ENCODE data around the gene RNF138.
"Not testable (repeated sequence)": the region's sequence is repeated elsewhere in the genome, so short reads cannot be mapped to it uniquely, and the experiment has no call there.

Gene RNF138, protein sequence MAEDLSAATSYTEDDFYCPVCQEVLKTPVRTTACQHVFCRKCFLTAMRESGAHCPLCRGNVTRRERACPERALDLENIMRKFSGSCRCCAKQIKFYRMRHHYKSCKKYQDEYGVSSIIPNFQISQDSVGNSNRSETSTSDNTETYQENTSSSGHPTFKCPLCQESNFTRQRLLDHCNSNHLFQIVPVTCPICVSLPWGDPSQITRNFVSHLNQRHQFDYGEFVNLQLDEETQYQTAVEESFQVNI

DNA sequence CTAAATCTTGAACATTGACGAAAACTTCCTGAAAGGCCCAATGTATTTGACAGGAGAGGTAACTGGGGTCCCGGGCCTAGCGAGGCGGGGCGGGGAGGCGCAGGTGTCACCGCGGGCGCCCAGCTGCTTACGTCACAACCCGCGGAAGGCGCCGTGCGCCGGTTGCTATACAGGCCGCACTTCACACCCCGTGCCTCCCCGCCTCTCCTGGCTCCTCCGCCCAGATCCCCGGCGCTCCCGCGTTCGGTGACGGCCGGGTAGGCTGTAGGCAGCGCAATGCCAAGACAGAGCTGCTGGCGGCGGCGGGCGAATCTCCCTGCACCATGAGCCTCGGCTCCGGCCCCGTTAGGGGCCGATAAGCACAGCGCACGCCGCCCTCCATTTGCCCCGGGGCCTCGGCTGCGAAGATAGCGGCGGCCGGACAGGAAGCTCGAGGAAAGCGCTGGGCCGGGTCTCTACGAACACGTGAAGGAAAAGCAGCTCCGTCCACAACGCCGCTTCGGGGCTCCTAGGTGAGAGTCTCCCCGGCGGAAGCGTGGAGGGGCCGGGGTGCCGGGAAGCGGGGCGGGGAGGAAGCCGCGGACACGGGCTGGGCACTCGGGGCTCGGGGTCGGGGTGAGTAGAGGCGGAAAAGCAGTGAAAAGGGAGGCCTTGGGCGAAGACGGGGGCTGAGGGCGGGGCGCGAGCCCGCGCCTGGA lies at the start of gene RNF138:
Gene RNF138, plus strand, starts transcription at position 151 of the 698 bp plus-strand sequence. CDS start 903 bp downstream, outside the sequence.
- DNase-seq: peak; percentile 60

DNA sequence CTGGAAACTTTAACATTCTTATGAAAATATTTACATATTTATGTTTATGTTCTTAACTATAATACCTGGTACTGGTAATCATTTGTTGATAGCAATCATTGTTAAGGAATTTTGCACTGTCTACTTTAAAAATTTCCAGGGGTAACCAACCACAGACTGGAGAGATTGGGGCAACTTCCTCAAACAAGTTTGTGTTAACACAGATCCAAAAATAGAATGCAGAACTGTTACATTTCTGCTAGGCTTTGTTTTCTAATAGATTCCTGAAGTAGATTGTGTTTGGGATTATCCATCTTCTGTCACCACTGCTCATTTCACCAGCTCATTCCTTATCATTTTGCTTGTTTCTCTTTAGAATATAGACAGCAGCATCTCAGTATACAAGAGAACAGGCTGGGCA lies 49.3 kb upstream of the RNF138 start:
- no peak for DNase-seq

DNA sequence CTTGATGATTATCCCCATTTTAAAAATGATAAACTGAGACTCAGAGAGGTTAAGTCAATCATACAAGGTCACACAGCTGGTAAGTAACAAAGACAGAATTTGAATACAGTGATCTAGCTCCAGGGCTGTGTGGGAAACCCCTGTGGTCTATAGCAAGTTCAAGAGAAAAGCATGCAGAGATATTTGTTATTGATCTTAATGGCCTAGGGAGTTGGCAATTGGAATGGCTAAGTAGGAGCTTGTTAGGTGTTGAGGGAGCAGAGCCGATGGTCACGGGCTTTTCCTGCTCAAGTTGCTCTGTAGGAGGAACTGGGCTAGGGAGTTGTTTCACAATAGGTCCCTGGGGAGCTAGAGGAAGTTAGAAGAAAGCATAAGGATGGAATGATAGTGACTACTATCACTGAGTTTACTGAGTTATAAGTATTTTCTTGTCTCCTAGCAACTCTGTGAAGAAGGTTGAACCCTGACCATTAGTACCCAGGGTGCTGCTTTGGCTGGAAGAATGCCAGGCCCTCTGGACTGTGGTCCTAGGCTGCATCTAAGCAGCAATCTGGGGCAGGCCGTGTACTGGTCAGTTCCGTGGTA lies 43.1 kb upstream of the RNF138 start:
- DNase-seq: no peak

DNA sequence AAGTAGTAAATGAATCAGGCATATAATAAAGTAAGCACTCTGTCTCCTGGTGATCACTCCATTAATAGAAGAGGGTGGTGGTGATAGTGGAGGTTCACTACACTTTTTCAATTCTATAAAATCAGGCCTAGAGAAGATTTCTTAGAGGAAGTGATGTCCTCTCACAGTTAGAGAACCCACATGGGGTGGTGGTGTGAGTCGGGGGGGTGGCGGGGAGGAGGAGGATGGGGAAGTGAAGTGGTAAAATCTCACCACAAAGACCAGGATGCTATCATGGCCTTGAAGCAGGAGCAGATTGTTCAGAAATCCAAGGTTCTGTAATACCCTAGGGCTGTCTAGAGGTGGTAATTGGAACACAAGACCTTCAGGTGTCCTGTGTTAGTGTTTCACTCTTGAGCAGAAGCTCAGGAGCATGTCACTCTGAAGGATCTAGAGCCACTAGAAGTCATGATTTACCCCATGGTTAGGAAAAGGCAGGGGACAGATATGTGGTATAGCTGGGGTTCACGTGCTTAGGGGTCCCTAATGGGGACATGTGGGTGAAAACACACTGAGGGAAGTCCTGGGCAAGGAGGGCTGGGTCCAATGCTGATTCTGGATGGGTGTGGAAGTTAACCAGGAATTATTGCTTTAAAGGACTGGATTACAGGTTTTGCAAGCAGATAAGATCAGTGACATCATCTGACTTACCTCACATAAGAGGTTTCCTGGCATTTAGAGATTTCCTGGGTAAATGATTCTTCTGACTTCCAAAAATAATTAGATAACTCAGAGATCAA lies 42.1 kb upstream of the RNF138 start:
- DNase-seq: no peak

DNA sequence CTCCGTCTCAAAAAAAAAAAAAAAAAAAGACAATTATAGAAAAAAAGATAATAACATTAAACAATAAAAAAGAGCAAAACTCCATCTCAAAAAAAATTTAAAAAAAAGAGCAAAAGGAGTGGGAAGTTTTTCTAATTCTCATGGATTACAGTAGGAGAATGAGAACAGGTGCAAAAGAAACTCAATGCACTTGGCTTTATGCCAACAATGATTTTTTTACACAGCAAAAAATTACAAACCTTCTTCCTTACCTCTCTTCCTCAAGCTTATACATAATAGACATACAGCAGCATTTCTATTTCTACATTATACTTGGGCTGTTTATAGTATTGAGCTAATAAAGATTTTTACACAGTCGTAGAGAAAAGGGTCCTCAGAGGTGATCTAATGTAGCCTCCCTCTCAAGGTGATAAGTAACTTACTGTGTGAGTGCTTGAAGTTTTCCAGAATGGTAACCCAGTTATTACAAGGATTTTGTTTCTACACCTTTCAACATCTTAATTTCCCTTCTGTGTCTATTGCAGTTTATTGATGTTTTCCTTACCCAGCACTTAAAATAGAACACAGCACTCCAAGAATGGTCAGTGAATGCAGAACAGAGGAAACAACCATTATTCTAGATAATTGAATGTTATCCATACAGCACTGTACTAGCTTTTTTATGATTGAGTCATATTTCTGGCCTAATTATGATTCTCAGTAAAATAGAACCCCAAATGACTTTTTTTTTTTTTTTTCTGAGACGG lies 34.9 kb upstream of the RNF138 start:
- no peak for DNase-seq

DNA sequence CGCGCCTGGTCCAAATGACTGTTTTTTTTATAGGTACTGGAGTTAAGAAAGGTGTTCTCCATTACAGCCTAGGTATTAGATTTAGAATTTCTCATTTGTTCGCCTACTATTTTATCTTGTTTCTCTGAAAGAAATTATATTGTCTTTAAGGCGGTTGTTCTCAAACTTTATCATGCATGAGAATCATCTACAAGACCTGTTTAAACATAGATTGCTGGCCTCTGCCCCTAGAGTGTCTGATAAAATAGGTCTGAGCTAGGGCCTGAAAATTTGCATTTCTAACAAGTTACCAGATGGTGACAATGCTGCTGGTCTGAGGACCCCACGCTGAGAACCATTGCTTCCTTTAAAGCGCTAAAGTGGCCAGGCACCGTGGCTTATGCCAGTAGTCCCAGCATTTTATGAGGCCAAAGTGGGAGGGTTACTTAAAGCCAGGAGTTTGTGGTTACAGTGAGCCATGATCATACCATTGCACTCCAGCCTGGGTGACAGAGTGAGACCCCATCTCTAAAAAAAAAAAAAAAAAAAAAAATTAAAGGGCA lies 34.0 kb upstream of the RNF138 start:
- DNase-seq: no peak

DNA sequence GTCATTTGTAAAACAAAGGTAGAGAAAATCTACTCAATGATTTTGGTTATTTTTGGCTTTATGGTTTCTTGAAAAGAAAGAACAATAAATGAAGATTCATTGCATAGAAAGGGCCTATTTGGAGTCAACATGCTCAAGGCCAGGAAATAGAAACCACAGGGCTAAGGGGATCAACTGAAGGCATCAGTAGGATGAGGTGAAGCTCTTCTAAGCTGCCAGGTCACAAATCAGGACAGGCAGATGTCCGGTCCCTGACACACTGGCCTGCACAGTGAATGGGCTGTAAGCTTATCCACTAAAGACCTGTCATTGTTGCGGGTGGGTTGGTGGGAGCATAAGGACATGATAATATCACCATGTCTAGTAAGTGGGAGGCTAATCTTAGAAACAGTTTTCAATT lies 31.6 kb upstream of the RNF138 start:
- no peak for DNase-seq

DNA sequence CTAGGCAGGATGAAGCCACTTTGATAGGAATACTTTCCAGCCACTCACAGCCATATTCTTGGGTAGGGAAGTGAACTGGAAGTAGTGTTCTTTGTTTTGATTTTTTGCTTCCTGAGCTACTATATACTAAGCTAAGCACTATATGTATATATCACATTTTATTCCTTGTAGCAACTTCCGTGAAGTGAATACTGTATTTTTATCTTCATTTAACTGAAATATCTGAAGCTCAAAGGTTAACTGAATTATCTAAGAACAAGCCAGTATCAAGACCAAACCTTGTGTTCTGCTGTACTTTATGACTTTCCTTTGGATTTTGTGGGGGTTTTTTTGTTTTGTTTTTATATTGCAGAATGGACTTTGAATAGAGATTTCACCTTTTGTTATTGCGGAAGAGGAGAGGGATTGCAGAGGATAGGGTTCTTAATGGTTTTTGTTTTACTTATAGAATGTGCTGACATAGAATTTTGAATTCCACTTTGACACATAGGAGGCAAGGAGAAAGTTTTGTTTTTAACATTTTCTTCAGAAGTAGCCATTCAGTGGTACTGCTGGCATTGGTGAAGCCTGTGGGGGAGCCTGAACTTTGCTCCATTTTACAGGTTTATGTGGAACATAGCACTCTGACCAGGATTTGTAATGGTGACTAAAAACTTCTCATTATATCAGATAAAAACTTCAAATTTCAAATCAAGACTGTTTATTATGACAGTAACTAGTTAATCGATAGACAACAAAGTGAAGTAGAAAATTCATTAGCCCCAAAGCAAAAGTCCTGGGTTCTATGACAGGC lies 24.1 kb upstream of the RNF138 start:
- no peak for DNase-seq

DNA sequence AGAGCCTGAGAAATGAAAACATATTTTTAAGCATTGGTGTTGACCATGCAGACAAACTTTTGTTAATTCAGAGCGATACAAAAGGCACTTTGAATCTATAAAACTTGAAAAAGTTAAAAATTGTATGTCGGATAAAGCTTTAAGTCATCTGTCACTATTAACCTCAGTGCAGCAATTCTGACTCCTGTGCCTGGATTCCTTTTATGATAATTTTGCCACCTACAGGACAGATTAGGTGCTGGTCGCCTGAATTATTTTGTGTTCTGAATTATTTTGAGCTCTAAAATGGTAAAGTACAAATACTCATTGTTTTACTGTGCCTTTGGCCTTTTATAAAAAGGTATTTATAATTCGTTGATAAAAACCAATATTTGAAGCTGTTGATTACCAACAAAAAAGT lies 19.4 kb upstream of the RNF138 start:
- no peak for DNase-seq

DNA sequence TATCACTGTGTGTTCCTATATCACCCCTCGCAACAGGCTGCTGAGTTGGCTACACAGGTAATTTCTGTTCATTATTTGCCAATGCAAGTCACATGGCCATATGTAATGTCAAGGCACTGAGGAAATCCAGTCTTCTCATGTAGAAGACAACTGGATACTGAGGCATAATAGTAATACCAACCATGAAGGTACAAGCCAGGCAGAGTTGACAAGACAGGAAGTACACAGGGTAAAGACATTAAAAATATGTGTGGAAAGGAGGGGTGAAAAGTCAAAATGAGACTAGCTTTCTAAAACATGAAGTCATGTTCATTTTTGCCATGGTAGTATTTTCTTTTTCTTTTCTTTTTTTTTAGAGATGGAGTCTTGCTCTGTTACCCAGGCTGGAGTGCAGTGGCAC lies 17.5 kb upstream of the RNF138 start:
- DNase-seq: no peak

DNA sequence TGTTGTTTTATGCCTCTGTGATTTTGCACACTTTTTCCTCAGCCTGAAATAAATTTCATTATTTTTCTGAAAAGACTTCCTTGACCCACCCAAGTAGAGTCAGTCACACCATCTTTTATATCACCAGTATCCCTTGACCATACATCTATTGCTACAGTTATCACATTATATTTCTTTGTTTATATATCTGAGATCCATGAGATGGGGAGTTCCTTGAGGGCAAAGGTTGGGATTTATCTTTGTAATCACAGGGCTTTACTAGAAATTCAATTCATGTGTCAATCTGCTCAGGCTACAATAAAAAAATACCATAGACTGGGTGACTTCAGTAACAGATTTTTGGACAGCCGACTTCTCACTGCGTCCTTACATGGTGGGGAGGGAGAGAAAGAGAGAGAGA lies 12.8 kb upstream of the RNF138 start:
- DNase-seq: no peak

DNA sequence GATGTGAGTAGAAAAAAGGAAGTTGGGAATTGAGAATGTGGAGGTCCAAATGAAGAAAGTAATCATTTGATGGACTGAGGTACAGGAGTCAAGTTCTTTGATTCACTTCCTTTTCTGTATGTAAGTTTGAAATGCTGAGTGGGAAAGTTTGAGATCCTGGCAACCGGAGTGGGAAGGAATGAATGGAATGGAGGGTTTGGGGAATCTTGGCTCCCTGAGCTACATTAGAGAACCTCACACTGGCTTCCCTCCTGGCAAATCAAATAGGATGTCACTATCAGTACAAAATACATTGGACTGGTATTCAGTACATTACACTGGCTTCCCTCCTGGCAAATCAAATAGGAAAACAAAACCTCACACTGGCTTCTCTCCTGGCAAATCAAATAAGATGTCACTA lies 9.8 kb upstream of the RNF138 start:
- peak; percentile 61 for DNase-seq

DNA sequence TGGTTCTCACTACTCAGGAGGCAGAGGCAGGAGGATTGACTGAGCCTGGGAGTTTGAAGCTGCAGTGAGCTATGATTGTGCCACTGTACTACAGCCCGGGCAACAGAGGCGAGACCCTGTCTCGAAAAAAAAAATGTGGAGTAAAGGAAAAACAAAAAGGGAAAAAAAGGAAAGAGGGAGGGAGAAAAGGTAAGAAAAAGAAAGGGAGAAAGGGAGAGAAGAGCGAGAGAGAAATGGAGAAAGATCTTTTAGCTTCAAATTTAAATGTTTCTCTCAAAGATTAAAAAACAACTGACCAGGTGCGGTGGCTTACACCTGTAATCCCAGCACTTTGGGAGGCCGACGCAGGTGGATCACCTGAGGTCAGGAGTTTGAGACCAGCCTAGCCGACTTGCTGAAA lies 7.9 kb upstream of the RNF138 start:
- no peak for DNase-seq

DNA sequence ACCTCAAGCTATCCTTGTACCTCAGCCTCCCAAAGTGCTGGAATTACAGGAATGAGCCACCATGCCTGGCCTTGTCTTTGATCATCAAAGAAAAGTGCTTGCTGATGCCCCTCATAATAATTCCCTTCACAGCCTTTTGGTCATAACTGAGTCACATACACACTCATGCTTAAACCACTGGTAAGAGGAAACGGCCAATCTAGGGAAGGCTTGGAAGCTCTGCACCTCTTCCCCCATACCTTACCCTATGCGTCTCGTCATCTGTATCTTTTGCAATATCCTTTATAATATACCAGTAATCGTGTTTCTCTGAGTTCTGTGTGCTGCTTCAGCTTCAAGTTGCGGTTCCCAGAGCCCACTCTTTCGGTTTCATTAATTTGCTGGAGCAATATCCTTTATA lies 4.8 kb upstream of the RNF138 start:
- DNase-seq: peak; percentile 30

DNA sequence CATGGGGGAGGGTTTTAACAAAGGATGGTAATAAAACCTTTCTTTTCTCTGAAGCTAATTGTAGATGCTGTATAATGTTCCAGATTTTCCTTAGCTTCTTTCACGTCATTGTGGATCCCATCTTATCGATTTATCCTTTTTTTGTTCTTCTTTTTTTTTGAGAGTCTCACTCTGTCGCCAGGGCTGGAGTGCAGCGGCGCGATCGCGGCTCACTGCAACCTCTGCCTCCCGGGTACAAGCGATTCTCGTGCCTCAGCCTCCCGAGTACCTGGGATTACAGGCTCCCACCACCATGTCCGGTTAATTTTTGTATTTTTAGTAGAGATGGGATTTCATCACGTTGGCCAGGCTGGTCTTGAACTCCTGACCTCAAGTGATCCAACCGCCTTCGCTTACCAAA lies 843 bp upstream of the RNF138 start:
- not testable (repeated sequence) for DNase-seq

DNA sequence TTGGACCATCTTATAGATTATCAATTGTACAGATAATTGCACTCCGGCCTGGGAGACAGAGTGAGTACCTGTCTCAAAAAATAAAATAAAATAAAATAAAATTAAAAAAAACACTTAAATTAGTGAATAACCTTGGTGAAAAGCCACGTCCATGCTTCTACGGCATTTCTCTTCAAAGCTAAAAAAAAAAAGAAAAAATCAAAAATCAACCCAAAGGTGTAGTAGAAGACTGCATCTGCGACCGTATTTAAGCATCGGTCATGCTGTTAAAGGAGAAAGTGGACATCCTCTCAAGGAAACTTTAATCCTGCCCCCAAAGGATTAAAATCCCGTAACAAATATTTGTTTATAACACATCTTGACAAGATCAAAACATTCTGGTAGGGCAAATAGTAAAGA lies 350 bp upstream of the RNF138 start:
- DNase-seq: no peak

DNA sequence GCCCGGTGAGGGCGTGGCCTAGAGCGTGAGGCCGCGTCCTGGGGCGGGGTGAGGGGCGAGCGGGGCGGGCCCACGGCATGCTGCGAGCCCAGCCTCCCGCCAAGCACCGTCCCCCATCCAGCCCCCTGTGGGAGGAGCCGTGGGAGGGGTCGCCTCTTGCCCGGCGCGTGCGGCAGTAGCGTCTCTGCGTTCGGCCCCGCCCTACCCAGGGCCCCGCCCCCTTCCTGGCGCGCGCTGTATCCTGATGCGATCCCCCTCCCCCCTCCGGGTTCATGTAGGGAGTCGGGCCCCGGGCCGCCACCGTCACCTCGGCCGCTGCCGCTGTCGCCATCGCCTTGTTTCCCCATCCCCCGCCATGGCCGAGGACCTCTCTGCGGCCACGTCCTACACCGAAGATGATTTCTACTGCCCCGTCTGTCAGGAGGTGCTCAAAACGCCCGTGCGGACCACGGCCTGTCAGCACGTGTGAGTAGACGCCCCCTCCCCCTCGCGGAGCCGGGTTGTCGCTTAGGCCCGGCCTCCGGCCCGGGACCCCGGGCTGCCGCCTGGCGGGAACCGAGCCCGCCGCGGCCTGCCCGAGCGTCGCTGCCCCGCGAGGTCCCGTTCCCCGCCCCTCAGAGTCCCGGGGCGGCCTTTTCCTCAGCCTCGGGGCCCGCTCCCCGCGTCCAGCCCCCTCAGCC lies 888 bp downstream of the RNF138 start:
- DNase-seq: peak; percentile 73

DNA sequence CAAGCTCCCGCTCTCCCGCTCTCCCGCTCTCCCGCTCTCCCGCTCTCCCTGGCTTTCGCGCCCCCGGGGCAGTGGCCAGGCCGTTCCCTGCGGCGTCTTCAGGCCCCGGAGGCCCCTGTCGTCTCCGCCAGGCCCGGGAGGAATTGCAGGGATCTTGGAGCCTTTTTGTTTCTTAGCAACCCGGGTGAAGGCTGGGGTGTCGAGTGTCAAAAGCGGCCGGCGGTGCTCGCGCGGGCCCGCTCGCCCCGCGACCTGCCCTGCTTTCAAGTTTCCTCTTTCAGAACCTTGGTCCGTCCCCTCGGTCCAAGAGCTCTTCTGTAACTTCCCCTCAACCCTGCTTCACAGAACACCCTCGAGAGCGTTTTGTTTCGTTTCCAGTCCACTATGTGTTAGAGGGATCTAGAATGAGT lies 1.4 kb downstream of the RNF138 start:
- peak; percentile 7 for DNase-seq

DNA sequence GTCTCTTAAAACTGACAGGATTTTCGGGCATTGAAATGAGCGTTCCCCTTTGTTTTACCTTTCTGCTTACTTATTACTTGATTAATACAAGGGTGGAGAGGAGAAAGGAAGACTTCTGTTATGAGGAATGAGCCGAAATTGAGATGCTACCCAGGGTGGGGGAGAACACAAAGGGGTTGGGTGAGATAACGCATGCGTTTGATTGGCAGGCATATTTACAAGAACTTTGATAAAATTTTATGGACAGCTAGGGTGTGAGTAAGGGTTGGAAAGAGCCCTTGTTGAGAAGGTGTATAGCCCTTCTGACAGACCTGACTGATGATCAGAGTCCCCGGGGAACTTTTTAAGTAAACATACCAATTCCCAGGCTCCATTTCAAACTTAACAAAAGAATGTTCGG lies 1.8 kb downstream of the RNF138 start:
- peak; percentile 7 for DNase-seq

DNA sequence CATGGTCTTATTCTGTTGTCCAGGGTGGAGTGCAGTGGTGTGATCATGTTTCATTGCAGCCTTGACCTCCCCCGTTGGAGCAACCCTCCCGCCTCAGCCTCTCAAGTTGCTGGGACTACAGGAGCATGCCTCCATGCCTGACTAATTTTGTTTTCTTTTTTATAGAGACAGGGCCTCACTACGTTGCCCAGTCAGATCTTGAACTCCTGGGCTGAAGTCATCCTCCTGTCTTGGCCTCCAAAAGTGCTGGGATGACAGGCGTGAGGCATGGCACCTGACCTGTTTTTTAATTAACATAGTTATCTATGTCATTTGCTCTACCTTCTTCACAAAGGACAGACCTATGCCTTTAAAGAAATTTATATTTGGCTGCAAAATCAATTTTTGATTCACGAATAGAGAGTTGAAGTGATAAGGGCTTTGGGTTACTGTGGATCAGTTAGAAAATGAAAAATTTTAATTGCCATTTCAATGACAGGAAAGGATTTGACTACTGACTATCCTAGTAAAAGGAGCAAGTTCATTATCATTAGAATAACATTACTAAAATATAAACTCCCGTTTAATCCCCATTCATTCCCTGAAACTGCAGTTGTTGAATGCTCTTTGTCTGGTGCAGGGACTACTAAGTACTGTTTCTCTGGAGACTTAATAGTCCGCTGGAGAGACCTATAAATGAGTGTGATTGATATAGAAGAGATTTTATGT lies 3.7 kb downstream of the RNF138 start:
- no peak for DNase-seq

DNA sequence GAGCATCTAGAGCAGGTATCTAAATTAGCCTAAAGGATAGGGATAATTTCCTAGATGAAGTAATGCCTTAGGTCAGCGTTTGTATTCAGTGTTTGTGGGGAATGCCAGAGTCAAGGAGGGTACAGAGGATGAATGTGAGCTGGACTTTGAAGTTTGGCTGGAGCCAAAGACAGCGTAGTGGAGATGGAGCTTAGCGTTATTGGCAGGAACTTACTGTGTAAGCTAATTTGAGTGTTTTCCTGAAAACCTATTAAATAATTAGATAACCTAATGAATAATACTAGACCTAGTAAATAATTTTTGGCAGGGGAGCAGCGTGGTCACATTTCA lies 4.2 kb downstream of the RNF138 start:
- DNase-seq: no peak
